NCI-H2029 treated with DMSO at 0.1 percent for 48 hours (cell line): ENCODE results near the gene TNFRSF9.
"Not testable (repeated sequence)": the region's sequence is repeated elsewhere in the genome, so short reads cannot be mapped to it uniquely, and the experiment has no call there.

Source experiments
- DNase-seq: peaks from one replicate; lab custom pipeline; 2025; lab: John Stamatoyannopoulos, UW

The TNFRSF9 gene

GRCh38 chr1:7919880-7920279 is 20.8 kb downstream of the TNFRSF9 start:
- no peak for DNase-seq

GRCh38 chr1:7917971-7918370 is 22.7 kb downstream of the TNFRSF9 start:
- DNase-seq = not testable (repeated sequence)

- no peak for DNase-seq
Measured at GRCh38 chr1:7916501-7916830, 24.2 kb downstream of the TNFRSF9 start.

- no peak for DNase-seq
Measured at GRCh38 chr1:7915826-7916500, 24.7 kb downstream of the TNFRSF9 start.

- DNase-seq = no peak
Measured at GRCh38 chr1:7912743-7913557, 27.7 kb downstream of the TNFRSF9 start.

- no peak for DNase-seq
Measured at GRCh38 chr1:7912145-7912544, 28.5 kb downstream of the TNFRSF9 start.

- DNase-seq = no peak
Measured at GRCh38 chr1:7905262-7905661, 35.4 kb downstream of the TNFRSF9 start.

GRCh38 chr1:7902478-7903085 is 38.1 kb downstream of the TNFRSF9 start:
- DNase-seq = peak; percentile 62

- DNase-seq = no peak
Measured at GRCh38 chr1:7899741-7900140, 40.9 kb downstream of the TNFRSF9 start.

- DNase-seq = no peak
Measured at GRCh38 chr1:7898962-7899361, 41.7 kb downstream of the TNFRSF9 start.

- DNase-seq = no peak
Measured at GRCh38 chr1:7896994-7897393, 43.6 kb downstream of the TNFRSF9 start.

GRCh38 chr1:7893529-7894180 is 47.0 kb downstream of the TNFRSF9 start:
- DNase-seq = no peak

GRCh38 chr1:7891804-7892203 is 48.8 kb downstream of the TNFRSF9 start:
- no peak for DNase-seq

GRCh38 chr1:7890853-7891252 is 49.8 kb downstream of the TNFRSF9 start:
- DNase-seq = no peak

- no peak for DNase-seq
Measured at GRCh38 chr1:7888248-7889081, 52.2 kb downstream of the TNFRSF9 start.

GRCh38 chr1:7886405-7886745 is 54.3 kb downstream of the TNFRSF9 start:
- peak; percentile 5 for DNase-seq

GRCh38 chr1:7885513-7886404 is 54.9 kb downstream of the TNFRSF9 start:
- DNase-seq = peak; percentile 51

- no peak for DNase-seq
Measured at GRCh38 chr1:7884757-7885156, 55.9 kb downstream of the TNFRSF9 start.

GRCh38 chr1:7879228-7879627 is 61.4 kb downstream of the TNFRSF9 start:
- DNase-seq = no peak

GRCh38 chr1:7878027-7878426 is 62.6 kb downstream of the TNFRSF9 start:
- DNase-seq = no peak
